ENCODE measurements around the gene SOBP.

The SOBP gene

GRCh38 chr6:107523054-107523791, 33.3 kb downstream of the SOBP start:
- DNase-seq (ENCODE audit: low read depth), result no peak

- no peak for DNase-seq (ENCODE audit: low read depth)
Observed at GRCh38 chr6:107523794-107524193, 33.9 kb downstream of the SOBP start.

GRCh38 chr6:107524626-107525025, 34.7 kb downstream of the SOBP start:
- DNase-seq (ENCODE audit: low read depth), result no peak

GRCh38 chr6:107531868-107532267, 42.0 kb downstream of the SOBP start:
- no peak for DNase-seq (ENCODE audit: low read depth)

GRCh38 chr6:107532706-107533105, 42.8 kb downstream of the SOBP start:
- DNase-seq (ENCODE audit: low read depth), result no peak

GRCh38 chr6:107533415-107534059, 43.6 kb downstream of the SOBP start:
- DNase-seq (ENCODE audit: low read depth), result no peak

- DNase-seq (ENCODE audit: low read depth), result no peak
Observed at GRCh38 chr6:107534571-107535141, 44.7 kb downstream of the SOBP start.

GRCh38 chr6:107535626-107536025, 45.7 kb downstream of the SOBP start:
- no peak for DNase-seq (ENCODE audit: low read depth)

- DNase-seq (ENCODE audit: low read depth), result no peak
Observed at GRCh38 chr6:107536180-107536961, 46.5 kb downstream of the SOBP start.

GRCh38 chr6:107537559-107537958, 47.6 kb downstream of the SOBP start:
- no peak for DNase-seq (ENCODE audit: low read depth)

GRCh38 chr6:107538856-107539387, 49.0 kb downstream of the SOBP start:
- no peak for DNase-seq (ENCODE audit: low read depth)

- DNase-seq (ENCODE audit: low read depth), result no peak
Observed at GRCh38 chr6:107539409-107539808, 49.5 kb downstream of the SOBP start.

- DNase-seq (ENCODE audit: low read depth), result no peak
Observed at GRCh38 chr6:107539849-107540464, 50.0 kb downstream of the SOBP start.

GRCh38 chr6:107540465-107540857, 50.5 kb downstream of the SOBP start:
- no peak for DNase-seq (ENCODE audit: low read depth)

GRCh38 chr6:107542192-107542668, 52.3 kb downstream of the SOBP start:
- DNase-seq (ENCODE audit: low read depth), result no peak

GRCh38 chr6:107543088-107543487, 53.2 kb downstream of the SOBP start:
- no peak for DNase-seq (ENCODE audit: low read depth)

GRCh38 chr6:107543567-107543966, 53.6 kb downstream of the SOBP start:
- DNase-seq (ENCODE audit: low read depth), result no peak

- DNase-seq (ENCODE audit: low read depth), result no peak
Observed at GRCh38 chr6:107545763-107546162, 55.8 kb downstream of the SOBP start.

GRCh38 chr6:107546691-107547450, 57.0 kb downstream of the SOBP start:
- DNase-seq (ENCODE audit: low read depth), result no peak

GRCh38 chr6:107547451-107547840, 57.5 kb downstream of the SOBP start:
- no peak for DNase-seq (ENCODE audit: low read depth)

- no peak for DNase-seq (ENCODE audit: low read depth)
Observed at GRCh38 chr6:107550241-107550840, 60.4 kb downstream of the SOBP start.

Measured in T-helper 22 cell (primary cell).